Activated CD8-positive, alpha-beta memory T cell treated with anti-CD3 and anti-CD28 coated beads, Interleukin-2, amount 10 ng/mL, durations not matched to agents 7 days and 5 days (primary cell): Measurements from ENCODE around the gene HRH2. TPM values are rescaled to one million over a fixed set of nuclear protein-coding genes. Genes with fewer than 3 reads are reported as not detected.

Experiments used
- ATAC-seq: fragments of 150-1000 bp; cut with Tn5 transposase; one replicate; pipeline ENCODE4 v1.10.0; 2021; ENCODE audit warnings: moderate library complexity
- CTCF ChIA-PET: fragments of 350-600 bp; sonication (Branson Sonifier 250); formaldehyde crosslinking; loops from one replicate; lab custom pipeline; 2021; ENCODE audit warnings: antibody characterized with exemption; lab: Charles Lee
- DNase-seq: peaks from one replicate; pipeline ENCODE4 v3.0.0-alpha.2; 2020
- H3K27ac Mint-ChIP-seq: one replicate; pipeline ENCODE4 v1.8.0; 2021; ENCODE audit warnings: mild to moderate bottlenecking, mixed read lengths
- H3K27me3 Mint-ChIP-seq: one replicate; pipeline ENCODE4 v1.8.0; 2021; ENCODE audit warnings: mixed read lengths
- H3K36me3 Mint-ChIP-seq: one replicate; pipeline ENCODE4 v1.8.0; 2021; ENCODE audit warnings: mild to moderate bottlenecking, mixed read lengths
- H3K4me1 Mint-ChIP-seq: one replicate; pipeline ENCODE4 v1.8.0; 2021; ENCODE audit warnings: mixed read lengths
- H3K4me3 Mint-ChIP-seq: one replicate; pipeline ENCODE4 v1.8.0; 2021; ENCODE audit warnings: mild to moderate bottlenecking, moderate library complexity, mixed read lengths
- H3K9me3 Mint-ChIP-seq: one replicate; pipeline ENCODE4 v1.8.0; 2022; ENCODE audit warnings: low read depth, mixed read lengths
- total RNA-seq, 2 experiments: library from RNA; stranded (reverse); gene quantifications; one replicate each; pipeline ENCODE4 v1.2.3, GENCODE V29; 2021

HRH2 gene
- total RNA-seq, 2 experiments from 2014 or later, result 6.8 to 21.4 TPM

- Mint-ChIP-seq H3K4me3 (no peak overlapping the region), H3K4me1 (peaks cover 12% of the 10 kb centered on the region), H3K27me3 (no peaks in the 10 kb centered on the region), H3K9me3 (no peaks in the 10 kb centered on the region), H3K27ac (no peak overlapping the region), H3K36me3 (no peaks in the 10 kb centered on the region)
- ATAC-seq (no peak), DNase-seq (no peak)
- CTCF ChIA-PET, result interaction anchor here (1.2 kb wide), 1 partner anchor 28 kb away, joined by 3 read pairs; no protein-coding TSS in a partner anchor
Observed at GRCh38 chr5:175691761-175692160, 33.9 kb downstream of the HRH2 start.

GRCh38 chr5:175692235-175692995, 34.5 kb downstream of the HRH2 start:
- no peak overlapping the region for H3K4me3 Mint-ChIP-seq
- H3K36me3 Mint-ChIP-seq, result no peaks in the 10 kb centered on the region
- no peaks in the 10 kb centered on the region for H3K9me3 Mint-ChIP-seq
- H3K27me3 Mint-ChIP-seq, result no peaks in the 10 kb centered on the region
- no peak overlapping the region for H3K27ac Mint-ChIP-seq
- H3K4me1 Mint-ChIP-seq, result peaks cover 14% of the 10 kb centered on the region
- CTCF ChIA-PET, result no interaction called here
- no peak for ATAC-seq
- no peak for DNase-seq

GRCh38 chr5:175692996-175693710, 35.3 kb downstream of the HRH2 start:
- no peak overlapping the region for H3K27ac Mint-ChIP-seq
- H3K4me3 Mint-ChIP-seq, result no peak overlapping the region
- ATAC-seq (no peak), DNase-seq (no peak)
- H3K9me3 Mint-ChIP-seq, result no peaks in the 10 kb centered on the region
- peaks cover 14% of the 10 kb centered on the region for H3K4me1 Mint-ChIP-seq
- CTCF ChIA-PET, result interaction anchor here (2.3 to 5.8 kb wide), 2 partner anchors 25 to 158 kb away, joined by 7 to 74 read pairs; no protein-coding TSS in a partner anchor
- no peaks in the 10 kb centered on the region for H3K36me3 Mint-ChIP-seq
- no peaks in the 10 kb centered on the region for H3K27me3 Mint-ChIP-seq

- Mint-ChIP-seq H3K27ac (no peak overlapping the region), H3K4me1 (peaks cover 14% of the 10 kb centered on the region), H3K36me3 (no peaks in the 10 kb centered on the region), H3K4me3 (no peak overlapping the region), H3K27me3 (no peaks in the 10 kb centered on the region), H3K9me3 (no peaks in the 10 kb centered on the region)
- no peak for ATAC-seq
- no peak for DNase-seq
- CTCF ChIA-PET, result interaction anchor here (1.1 to 5.8 kb wide), 3 partner anchors 11 to 159 kb away, joined by 3 to 74 read pairs (median 7); no protein-coding TSS in a partner anchor
Observed at GRCh38 chr5:175693741-175694140, 35.9 kb downstream of the HRH2 start.

- H3K9me3 Mint-ChIP-seq, result no peaks in the 10 kb centered on the region
- no peaks in the 10 kb centered on the region for H3K36me3 Mint-ChIP-seq
- no peaks in the 10 kb centered on the region for H3K27me3 Mint-ChIP-seq
- no peak overlapping the region for H3K4me3 Mint-ChIP-seq
- H3K27ac Mint-ChIP-seq, result no peak overlapping the region
- ATAC-seq (no peak), DNase-seq (no peak)
- CTCF ChIA-PET, result interaction anchor here (1.1 to 5.8 kb wide), 3 partner anchors 10 to 160 kb away, joined by 3 to 74 read pairs (median 7); no protein-coding TSS in a partner anchor
- peaks cover 14% of the 10 kb centered on the region for H3K4me1 Mint-ChIP-seq
Observed at GRCh38 chr5:175694371-175695160, 36.7 kb downstream of the HRH2 start.

GRCh38 chr5:175695161-175696126, 37.6 kb downstream of the HRH2 start:
- Mint-ChIP-seq H3K27ac (no peak overlapping the region), H3K4me1 (peaks cover 14% of the 10 kb centered on the region), H3K27me3 (no peaks in the 10 kb centered on the region), H3K9me3 (no peaks in the 10 kb centered on the region), H3K4me3 (no peak overlapping the region), H3K36me3 (no peaks in the 10 kb centered on the region)
- CTCF ChIA-PET, result interaction anchor here (0.6 to 5.8 kb wide), 10 partner anchors 8 to 166 kb away, joined by 3 to 74 read pairs (median 6); no protein-coding TSS in a partner anchor
- no peak for DNase-seq
- no peak for ATAC-seq

- Mint-ChIP-seq H3K4me1 (peaks cover 14% of the 10 kb centered on the region), H3K27ac (peak overlapping the region; percentile 66), H3K4me3 (no peak overlapping the region), H3K36me3 (no peaks in the 10 kb centered on the region), H3K27me3 (no peaks in the 10 kb centered on the region), H3K9me3 (no peaks in the 10 kb centered on the region)
- ATAC-seq (peak; percentile 76), DNase-seq (peak; percentile 80)
- CTCF ChIA-PET, result interaction anchor here (0.6 to 5.8 kb wide), 13 partner anchors 9 to 219 kb away, joined by 3 to 74 read pairs (median 4); no protein-coding TSS in a partner anchor
Observed at GRCh38 chr5:175696139-175696854, 38.4 kb downstream of the HRH2 start.

- no peak overlapping the region for H3K4me3 Mint-ChIP-seq
- no peaks in the 10 kb centered on the region for H3K9me3 Mint-ChIP-seq
- no peaks in the 10 kb centered on the region for H3K36me3 Mint-ChIP-seq
- peaks cover 14% of the 10 kb centered on the region for H3K4me1 Mint-ChIP-seq
- DNase-seq (no peak), ATAC-seq (no peak)
- no peak overlapping the region for H3K27ac Mint-ChIP-seq
- no peaks in the 10 kb centered on the region for H3K27me3 Mint-ChIP-seq
- CTCF ChIA-PET, result interaction anchor here (0.9 to 5.8 kb wide), 11 partner anchors 13 to 219 kb away, joined by 3 to 74 read pairs (median 4); no protein-coding TSS in a partner anchor
Observed at GRCh38 chr5:175696855-175697198, 39.0 kb downstream of the HRH2 start.

GRCh38 chr5:175697846-175698245, 40.0 kb downstream of the HRH2 start:
- CTCF ChIA-PET, result interaction anchor here (0.7 to 5.8 kb wide), 5 partner anchors 10 to 192 kb away, joined by 3 to 74 read pairs (median 3); no protein-coding TSS in a partner anchor
- Mint-ChIP-seq H3K9me3 (no peaks in the 10 kb centered on the region), H3K27ac (no peak overlapping the region), H3K4me1 (peaks cover 14% of the 10 kb centered on the region), H3K4me3 (no peak overlapping the region), H3K36me3 (no peaks in the 10 kb centered on the region), H3K27me3 (no peaks in the 10 kb centered on the region)
- DNase-seq, result no peak
- no peak for ATAC-seq

- Mint-ChIP-seq H3K27me3 (no peaks in the 10 kb centered on the region), H3K36me3 (peaks cover 2% of the 10 kb centered on the region), H3K9me3 (no peaks in the 10 kb centered on the region), H3K4me1 (peaks cover 14% of the 10 kb centered on the region), H3K27ac (no peak overlapping the region), H3K4me3 (no peak overlapping the region)
- CTCF ChIA-PET, result interaction anchor here (3.2 to 5.8 kb wide), 2 partner anchors 164 to 169 kb away, joined by 11 to 74 read pairs; no protein-coding TSS in a partner anchor
- ATAC-seq (no peak), DNase-seq (no peak)
Observed at GRCh38 chr5:175698401-175699115, 40.7 kb downstream of the HRH2 start.

GRCh38 chr5:175700991-175701390, 43.1 kb downstream of the HRH2 start:
- CTCF ChIA-PET, result interaction anchor here (0.8 to 6.0 kb wide), 11 partner anchors 12 to 176 kb away, joined by 3 to 57 read pairs (median 4); no protein-coding TSS in a partner anchor
- no peaks in the 10 kb centered on the region for H3K9me3 Mint-ChIP-seq
- peaks cover 2% of the 10 kb centered on the region for H3K27me3 Mint-ChIP-seq
- no peak overlapping the region for H3K4me3 Mint-ChIP-seq
- peaks cover 9% of the 10 kb centered on the region for H3K4me1 Mint-ChIP-seq
- H3K27ac Mint-ChIP-seq, result no peak overlapping the region
- no peak for DNase-seq
- no peak for ATAC-seq
- H3K36me3 Mint-ChIP-seq, result peaks cover 2% of the 10 kb centered on the region
